Left ventricle myocardium superior (tissue), 1 donor: ENCODE measurements around the gene MNX1. TPM values are rescaled to one million over a fixed set of nuclear protein-coding genes. Genes with fewer than 3 reads are reported as not detected.
A peak's percentile ranks its signal among the peaks of the same experiment; 100 is the strongest.

Experiments used
- ATAC-seq: fragments of 200-7000 bp; cut with Tn5 transposase; one replicate; pipeline ENCODE4 v1.9.1; 2020; ENCODE audit warnings: mild to moderate bottlenecking, moderate library complexity
- DNase-seq: peaks from one replicate; pipeline ENCODE4 v3.0.0-alpha.2; 2020
- intact Hi-C: fragments of 100-400 bp; cut with micrococcal nuclease; formaldehyde crosslinking; loops from one replicate; pipeline ENCODE4 v1.11.0; 2022
- total RNA-seq: library from RNA; stranded (reverse); fragmentation: NEBNext Ultra II Directional; extraction: Animal tissue kit (Norgen Biotek cat#: 25700); gene quantifications from one replicate; pipeline ENCODE4 v1.2.1, GENCODE V29; 2021
- donor health status: DM: no; HTN: yes; CAD: no; lungs with severe emphysema.

Gene MNX1
- total RNA-seq, 1 donor from 2014 or later = not detected

DNA sequence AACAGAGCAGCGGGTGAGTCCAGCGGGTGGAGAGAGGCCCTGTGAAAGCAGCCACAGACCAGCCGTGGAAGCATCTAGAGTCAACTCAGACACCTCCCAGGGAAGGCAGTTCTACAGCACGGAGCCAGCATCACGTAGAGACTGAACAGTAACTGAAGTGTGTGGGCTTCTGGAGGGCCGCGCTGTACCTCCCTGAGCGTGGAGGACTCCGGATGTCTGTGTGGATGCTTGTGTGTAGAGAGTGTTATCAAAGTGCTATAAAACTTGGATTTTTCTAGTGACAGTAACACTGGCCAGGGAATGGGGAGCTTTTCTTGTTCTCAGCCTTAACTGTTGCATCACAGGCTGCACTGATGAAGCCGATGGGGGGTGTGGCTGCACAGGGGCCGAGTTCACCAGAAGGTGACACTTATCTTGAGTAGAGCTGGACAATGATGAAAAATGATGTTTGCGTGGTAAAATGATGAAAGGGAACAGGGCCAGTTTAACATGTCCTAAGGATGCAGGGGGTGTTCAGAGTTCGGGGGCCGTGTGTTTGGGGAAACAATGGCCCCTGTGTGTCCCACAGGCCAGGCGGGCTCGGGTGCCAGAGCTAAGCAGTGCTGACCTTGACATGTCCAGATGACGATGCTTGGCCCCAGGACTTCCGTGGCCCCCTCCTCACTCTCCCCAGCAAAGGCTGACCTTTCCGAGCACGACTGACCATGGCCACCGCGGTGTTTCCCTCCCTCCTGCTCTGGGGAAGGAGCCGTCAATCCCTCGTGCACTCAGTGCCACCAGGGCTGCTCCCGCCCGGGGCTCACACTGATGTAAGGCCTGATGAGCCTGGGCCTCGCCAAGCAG is 21.9 kb downstream of the MNX1 start:
- intact Hi-C loops = no loop called here
- no peak for ATAC-seq
- DNase-seq = no peak

DNA sequence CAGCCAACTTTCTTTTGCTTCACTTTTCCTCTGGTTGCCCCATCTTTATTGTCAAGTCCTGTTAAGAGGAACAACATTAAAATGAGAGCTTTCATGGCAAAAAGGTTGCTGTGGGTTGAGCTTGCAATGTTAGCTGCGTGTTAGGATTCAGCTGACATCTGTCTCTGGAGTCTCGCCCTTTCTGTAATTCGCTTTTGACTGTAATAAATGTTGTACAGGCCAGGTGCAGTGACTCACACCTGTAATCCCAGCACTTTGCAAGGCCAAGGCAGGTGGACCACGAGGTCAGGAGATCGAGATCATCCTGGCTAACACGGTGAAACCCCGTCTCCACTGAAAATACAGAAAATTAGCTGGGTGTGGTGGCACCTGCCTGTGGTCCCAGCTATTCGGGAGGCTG is 24.1 kb downstream of the MNX1 start:
- intact Hi-C loops = no loop called here
- ATAC-seq = no peak
- DNase-seq = no peak

DNA sequence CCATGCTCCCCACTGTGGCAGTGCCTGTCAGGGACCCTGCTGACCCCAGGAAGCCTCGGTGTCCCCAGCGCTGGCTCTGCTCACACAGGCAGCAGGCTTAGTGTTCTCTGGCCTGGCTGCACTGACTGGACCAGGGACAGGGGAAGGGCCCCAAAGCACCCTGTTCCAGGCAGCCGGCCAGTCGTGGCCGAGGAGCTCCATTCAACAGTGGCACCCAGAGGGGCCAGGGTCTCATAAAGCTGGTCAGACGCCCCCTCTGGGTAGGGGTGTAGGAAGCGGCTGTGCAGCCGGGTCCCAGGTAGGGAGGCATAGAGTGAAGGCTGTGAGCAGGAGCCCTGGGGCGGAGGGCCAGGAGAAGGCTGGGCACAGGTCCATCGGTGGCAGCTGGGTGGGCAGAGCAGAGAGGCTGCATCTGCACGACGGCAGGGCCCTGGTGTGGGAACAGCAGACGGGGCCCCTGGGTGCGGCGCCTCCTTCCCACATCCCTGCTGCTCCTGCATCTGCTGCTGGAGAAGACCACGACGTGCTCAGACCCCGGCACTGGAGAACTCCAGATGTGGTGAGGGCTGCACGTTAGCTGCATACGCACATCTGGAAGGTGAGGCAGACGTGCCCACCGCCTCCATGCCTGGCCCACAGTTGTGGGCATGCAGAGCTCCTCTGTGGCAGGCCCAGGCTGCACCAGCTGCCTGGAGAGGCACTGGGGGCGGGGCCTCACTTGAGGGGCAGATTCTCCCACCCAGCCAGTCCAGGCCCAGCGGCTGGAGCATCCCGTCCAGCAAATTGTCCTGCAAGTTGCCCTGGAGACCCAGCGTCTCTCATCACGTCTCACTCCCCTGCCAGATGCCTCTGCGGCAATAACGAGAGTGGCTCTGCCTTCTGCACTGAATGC is 25.1 kb downstream of the MNX1 start:
- DNase-seq = no peak
- intact Hi-C loops = no loop called here
- ATAC-seq = no peak

DNA sequence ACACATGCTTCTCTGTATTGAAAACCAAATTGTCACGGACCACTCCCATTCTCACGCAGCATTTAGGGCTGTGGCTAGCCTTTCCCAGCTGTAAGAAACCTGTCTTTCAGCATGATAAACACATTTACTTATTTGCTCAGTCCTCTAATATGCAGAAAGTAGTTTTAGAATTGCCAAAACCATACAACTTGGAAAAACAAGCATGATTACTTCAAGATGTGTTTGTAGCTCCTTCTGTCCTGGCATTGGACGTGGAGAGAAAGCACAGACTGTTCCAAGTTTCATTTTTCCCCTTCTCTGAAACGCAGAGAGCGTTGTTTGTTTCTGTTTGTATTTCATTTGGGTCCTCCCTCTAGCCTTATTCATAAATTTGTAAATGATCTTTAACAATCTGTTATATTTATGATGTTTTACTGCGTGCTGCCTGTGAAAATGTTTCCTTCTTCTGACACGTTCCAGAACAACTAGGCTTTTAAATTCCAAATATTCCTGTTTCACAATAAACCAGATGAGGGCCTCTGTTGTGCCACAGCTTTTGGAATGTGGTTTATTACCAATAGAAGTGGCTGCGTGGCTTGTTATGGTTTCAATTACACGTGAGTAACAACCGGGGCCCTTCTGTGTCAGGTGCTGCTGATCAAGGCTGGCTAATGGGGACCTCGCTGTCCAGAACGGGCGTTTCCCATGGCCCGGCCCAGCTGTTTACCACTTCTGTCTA is 26.1 kb downstream of the MNX1 start:
- ATAC-seq = peak; percentile 54
- intact Hi-C loops = no loop called here

DNA sequence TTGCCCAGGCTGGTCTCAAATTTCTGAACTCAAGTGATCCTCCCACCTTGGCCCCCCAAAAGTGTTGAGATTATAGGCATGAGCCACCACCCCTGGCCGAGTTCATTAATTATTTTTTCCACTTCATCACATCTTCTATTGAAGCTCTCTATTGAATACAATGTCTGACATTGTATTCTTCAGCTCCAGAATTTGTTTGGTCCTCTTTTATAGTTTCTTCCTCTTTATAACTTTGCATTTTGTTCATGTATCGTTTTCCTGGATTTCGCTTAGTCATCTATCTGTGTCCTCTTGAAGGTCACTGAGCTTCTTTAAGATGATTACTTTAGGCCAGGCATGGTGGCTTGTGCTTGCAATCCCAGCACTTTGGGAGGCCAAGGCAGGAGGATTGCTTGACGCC is 30.8 kb downstream of the MNX1 start:
- intact Hi-C loops = no loop called here
- DNase-seq (no peak), ATAC-seq (no peak)

More for the DNA sequence above, 26.1 kb downstream of the MNX1 start:
- no peak for DNase-seq

DNA sequence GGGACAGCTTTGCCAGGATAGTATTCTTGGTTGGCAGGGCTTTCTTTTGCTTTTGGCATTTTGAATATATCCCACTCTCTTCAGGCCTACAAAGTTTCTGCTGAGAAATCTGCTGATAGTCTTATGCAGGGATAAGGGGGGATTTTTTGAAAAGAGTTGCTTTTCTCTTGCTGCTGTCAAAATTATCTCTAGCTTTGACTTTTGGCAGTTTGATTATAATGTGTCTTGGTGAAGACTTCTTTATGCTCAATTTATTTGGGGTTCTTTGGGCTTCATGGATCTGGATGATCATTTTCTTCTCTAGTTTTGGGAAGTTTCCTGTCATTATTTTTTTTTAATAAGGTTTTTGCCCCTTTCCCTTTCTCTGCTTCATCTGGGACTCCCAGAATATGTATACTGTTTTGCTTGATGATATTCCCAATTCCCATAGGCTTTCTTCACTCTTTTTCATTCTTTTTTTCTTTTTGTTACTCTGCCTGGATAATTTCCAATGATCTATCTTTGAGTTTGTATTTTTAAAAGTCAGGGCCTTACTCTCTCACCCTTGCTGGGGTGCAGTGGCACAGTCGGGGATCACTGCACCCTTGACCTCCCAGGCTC is 31.4 kb downstream of the MNX1 start:
- intact Hi-C loops = no loop called here
- no peak for DNase-seq
- no peak for ATAC-seq

DNA sequence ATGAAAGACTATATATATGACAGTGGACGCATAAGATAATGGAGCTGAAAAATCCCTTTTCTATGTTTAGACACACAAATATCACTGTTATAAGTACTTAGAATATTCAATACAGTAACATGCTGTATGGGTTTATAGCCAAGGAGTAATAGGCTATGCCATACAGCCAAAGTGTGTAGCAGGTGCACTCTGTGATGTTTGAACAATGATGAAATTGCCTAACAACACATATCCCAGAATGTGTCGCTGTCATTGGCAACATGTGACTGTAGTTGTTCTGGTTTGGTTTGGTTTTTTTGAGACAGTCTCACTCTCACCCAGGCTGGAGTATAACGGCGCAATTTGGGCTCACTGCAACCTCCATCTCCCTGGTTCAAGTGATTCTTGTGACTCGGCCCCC is 34.8 kb downstream of the MNX1 start:
- DNase-seq (no peak), ATAC-seq (no peak)
- intact Hi-C loops = no loop called here

DNA sequence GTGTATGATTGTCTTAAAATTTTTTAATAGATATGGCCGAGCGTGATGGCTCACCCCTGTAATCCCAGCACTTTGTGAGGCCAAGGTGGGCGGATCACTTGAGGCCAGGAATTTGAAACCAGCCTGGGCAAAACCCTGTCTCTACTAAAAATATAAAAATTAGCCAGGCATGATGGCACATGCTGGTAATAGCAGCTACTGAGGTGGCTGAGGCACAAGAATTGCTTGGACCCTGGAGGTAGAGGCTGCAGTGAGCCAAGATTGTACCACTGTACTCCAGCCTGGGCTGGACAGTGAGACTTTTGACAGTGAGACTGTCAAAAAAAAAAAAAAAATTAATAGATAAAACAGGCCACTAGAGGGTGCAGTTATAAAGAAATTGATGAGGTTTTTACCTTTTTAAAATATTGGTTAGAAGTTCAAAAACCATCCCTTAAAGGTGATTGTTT is 40.5 kb downstream of the MNX1 start:
- no peak for DNase-seq
- intact Hi-C loops = no loop called here

DNA sequence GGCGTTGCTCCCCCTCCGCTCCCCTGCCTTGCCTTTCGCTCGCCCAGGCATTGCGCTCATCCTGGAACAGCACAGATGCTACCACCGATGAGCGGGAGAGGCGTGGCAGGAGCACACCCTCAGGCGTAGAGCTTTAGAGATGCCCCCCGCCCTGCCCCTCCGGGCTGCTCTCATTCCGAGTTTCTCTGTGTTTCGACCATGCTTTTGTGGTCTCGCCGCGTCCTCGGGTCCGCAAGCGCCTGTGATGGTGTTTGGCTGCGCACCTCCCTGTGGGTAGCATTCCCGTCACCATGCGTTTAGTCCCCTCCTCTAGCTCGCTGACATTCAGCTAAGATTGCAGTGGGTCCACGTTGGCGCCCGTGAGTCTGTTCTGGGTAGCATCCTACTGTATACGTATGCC is 42.3 kb downstream of the MNX1 start:
- DNase-seq = no peak
- intact Hi-C loops = no loop called here
- ATAC-seq = no peak

More for the DNA sequence above, 40.5 kb downstream of the MNX1 start:
- no peak for ATAC-seq

DNA sequence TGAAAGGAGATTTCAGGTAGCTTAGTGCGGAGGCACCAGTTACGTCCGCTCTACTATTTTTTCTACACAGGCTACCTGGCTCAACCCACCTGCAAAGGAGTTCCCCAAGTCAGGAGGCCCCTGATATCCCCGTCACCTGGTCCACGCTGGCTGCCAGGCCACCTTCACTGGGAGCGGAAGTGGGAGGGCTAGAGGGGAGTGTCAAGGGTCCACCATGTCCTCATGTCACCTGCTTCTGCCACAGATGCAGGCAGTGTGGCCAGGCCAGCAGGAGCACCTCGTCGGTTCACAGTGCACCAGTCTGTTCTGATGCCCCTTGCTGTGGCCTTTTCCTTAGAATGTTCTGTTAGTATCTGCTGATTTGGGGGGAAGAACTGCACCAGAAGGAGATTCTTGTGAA is 44.1 kb downstream of the MNX1 start:
- intact Hi-C loops = no loop called here
- DNase-seq (no peak), ATAC-seq (no peak)

DNA sequence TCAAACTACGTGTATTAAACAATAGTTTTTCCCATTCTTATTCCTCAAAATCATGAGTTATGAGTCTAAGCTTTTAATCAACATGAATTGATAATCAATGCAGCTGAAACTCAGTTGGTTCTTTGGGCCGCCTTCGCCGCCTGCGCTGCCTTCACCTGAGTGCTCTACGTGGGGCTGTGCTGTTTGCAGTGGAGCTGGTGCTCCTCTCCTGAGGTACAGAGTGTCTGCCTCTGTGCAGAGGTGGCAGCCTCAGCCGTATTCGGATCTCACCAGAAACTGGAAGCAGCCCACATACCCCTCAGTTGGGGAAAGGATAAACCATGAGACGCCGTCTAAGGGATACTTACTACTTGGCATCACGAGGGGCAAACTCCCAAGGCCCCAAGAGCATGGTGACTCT is 45.5 kb downstream of the MNX1 start:
- ATAC-seq (no peak), DNase-seq (no peak)
- intact Hi-C loops = no loop called here

DNA sequence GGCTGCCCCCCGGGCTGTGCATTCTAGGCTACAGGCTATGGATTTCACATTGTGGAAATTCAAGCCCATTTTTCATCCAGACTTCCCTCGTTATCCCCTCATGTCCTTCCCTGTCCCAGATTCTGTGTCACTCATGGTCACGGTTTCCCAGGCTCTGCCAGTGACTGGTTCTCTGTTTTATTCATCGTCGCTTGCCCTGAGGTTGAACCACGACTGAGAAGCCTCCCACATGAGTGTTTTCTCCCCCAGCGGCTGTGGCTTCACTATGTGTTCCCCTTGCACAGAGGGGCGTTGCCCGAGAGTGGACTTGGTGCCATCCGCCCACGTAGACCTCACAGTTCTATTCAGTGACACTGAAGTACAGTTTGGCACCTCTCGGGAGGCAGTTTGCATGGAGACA is 47.0 kb downstream of the MNX1 start:
- intact Hi-C loops = no loop called here
- no peak for DNase-seq
- ATAC-seq = no peak

DNA sequence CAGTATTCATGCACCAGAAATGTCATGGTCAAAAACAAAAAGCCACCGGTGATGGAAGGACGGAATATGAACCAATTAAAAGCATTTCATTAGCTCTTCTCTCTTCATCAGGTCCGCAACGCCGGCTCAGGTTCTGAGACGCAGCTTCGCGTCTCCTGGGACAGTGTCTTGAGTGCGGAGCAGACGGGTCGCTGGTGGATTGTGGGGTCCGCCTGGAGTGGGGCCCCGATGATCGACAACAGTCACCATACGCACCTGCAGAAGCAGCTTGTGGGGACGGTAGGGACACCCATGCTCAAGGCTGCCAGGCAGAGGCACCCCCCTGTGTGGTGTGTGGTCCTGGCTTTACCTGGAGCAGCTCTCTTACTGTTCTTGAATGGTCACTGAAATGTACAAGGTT is 47.6 kb downstream of the MNX1 start:
- DNase-seq (no peak), ATAC-seq (no peak)
- intact Hi-C loops = no loop called here

DNA sequence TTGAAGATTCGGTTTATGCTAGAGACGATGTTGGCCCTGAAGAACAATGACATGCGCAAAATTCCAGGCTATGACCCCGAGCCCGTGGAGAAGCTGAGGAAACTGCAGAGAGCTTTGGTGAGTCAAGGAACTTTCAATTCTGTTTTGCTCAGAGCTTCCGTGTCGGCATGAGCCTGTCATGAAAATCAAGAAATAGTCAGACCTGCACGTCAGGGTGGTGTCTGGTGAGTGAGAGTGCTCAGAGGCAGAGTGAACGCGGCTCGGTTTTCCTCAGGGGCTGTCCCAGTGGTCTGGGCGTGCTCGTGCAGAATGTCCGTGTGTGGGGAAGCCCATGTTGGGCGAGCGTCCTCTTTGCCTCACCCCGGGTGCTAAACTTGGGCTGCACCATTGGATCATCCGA is 48.3 kb downstream of the MNX1 start:
- ATAC-seq (no peak), DNase-seq (no peak)
- intact Hi-C loops = no loop called here

DNA sequence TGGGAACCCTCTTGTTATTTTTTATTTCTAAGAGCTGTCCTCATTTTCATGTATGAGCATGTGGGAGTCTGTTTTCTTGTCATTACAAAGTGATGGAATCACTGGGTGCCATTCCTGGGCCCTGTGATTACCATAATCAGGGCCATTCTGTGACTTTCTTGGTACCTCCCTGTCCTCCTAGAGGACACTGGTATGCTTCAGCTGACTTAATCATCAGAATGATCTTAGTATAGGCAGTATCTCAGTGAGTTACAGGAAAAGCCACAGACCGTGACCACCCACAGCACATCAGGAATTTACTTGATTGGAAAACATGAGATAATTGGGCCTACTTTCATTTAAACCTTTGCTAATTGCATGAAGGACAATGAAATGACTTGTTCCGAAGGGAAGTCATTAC is 53.7 kb downstream of the MNX1 start:
- DNase-seq (no peak), ATAC-seq (no peak)
- intact Hi-C loops = no loop called here

DNA sequence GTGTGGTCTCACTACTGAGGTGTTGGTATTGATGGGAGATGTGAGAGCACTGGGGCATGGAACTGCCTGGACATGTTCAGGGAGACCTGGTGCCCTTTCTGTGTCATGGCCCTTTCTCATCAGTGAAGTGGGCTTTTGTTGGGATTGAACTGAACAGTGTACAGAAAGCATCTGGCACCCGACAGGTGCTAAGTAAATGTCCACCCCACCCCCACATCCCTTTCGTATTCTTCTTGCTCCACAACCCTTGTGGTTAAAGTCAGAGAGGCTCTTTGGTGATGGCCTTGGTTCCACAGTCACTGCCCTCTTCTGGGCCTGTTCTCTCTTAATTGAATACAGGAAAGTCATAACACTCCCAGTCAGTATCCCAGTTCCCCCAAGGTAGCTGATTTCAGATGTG is 55.5 kb downstream of the MNX1 start:
- ATAC-seq (no peak), DNase-seq (no peak)
- intact Hi-C loops = no loop called here
